DND-41 (cell line): ENCODE data around the gene TBC1D22A.

Experiments
- EZH2 ChIP-seq: IDR thresholded peaks from 3 replicates; pipeline ENCODE4 v1.6.1; 2012; ENCODE audit warnings: borderline replicate concordance, low read depth, mild to moderate bottlenecking, moderate library complexity, low read length, inconsistent platforms; ENCODE audit not compliant: severe bottlenecking
- TF ChIP-seq, protein P1 (sequence below): IDR thresholded peaks from 2 replicates; pipeline ENCODE4 v1.5.1; 2012; ENCODE audit warnings: borderline replicate concordance, low read length, moderate library complexity, mild to moderate bottlenecking; ENCODE audit not compliant: poor library complexity, severe bottlenecking; ENCODE audit errors: extremely low read depth

DNA sequence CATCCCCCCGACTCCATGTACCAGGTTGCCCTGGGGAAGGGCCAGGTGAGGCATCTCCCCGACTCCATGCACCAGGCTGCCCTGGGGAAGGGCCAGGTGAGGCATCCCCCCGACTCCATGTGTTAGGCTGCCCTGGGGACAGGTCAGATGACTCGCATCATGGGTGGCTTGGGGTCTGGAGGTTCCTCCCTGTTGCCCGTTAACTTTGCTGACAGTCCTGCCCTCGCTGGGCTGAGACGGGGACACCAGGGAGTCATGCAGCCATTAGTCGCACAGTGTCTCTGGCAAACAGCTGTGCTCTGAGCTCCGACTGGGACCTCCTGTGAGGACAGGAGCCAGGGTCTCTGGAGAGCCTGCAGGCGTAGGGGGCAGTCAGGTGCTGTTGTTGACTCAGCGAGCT is 336.1 kb downstream of the TBC1D22A start:
- TF ChIP-seq, protein P1, sequence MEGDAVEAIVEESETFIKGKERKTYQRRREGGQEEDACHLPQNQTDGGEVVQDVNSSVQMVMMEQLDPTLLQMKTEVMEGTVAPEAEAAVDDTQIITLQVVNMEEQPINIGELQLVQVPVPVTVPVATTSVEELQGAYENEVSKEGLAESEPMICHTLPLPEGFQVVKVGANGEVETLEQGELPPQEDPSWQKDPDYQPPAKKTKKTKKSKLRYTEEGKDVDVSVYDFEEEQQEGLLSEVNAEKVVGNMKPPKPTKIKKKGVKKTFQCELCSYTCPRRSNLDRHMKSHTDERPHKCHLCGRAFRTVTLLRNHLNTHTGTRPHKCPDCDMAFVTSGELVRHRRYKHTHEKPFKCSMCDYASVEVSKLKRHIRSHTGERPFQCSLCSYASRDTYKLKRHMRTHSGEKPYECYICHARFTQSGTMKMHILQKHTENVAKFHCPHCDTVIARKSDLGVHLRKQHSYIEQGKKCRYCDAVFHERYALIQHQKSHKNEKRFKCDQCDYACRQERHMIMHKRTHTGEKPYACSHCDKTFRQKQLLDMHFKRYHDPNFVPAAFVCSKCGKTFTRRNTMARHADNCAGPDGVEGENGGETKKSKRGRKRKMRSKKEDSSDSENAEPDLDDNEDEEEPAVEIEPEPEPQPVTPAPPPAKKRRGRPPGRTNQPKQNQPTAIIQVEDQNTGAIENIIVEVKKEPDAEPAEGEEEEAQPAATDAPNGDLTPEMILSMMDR = no peak
- TF ChIP-seq EZH2 = no peak
